RPMI8226 (cell line): ENCODE measurements around the gene THAP12.
"Not testable (repeated sequence)": the region's sequence is repeated elsewhere in the genome, so short reads cannot be mapped to it uniquely, and the experiment has no call there.

ENCODE experiments used
- DNase-seq: peaks from one replicate; pipeline ENCODE4 v3.0.0-alpha.2; 2015

The THAP12 gene, protein sequence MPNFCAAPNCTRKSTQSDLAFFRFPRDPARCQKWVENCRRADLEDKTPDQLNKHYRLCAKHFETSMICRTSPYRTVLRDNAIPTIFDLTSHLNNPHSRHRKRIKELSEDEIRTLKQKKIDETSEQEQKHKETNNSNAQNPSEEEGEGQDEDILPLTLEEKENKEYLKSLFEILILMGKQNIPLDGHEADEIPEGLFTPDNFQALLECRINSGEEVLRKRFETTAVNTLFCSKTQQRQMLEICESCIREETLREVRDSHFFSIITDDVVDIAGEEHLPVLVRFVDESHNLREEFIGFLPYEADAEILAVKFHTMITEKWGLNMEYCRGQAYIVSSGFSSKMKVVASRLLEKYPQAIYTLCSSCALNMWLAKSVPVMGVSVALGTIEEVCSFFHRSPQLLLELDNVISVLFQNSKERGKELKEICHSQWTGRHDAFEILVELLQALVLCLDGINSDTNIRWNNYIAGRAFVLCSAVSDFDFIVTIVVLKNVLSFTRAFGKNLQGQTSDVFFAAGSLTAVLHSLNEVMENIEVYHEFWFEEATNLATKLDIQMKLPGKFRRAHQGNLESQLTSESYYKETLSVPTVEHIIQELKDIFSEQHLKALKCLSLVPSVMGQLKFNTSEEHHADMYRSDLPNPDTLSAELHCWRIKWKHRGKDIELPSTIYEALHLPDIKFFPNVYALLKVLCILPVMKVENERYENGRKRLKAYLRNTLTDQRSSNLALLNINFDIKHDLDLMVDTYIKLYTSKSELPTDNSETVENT

DNA sequence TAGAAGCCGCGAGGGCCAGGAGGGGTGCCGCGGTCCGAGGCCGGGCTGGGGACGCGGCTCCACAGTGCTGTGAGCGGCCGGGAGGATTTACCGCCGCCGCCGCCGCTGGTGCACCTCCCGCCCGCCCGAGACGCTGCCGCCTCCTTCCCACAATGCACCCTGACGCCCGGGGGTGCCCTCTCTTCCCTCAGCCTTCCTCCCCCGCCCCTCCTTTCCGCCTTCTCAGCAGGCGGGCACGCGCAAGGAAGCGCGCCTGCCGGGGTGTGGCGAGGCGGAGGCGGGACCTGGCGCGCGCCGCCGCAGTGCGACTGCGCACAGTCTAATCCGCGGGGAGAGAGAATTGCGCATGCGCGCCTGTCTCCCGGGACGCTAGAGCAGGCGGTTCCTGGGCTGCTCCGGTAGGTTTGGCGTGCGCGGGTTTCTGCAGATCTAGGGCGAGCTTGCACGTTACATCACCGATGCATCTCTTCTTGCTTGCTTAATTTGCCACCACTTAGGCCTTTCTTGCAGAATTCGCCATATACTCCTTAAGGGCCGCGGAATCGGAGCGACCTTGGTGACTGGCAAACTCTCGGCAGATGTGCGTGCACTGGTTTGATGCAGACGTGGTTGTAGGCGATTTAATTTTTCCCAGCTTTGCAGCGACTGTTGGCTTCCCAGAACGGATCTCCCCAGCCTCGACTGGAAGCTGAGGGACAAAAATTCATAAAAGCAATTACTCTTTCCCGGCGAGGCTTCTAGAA lies at the start of gene THAP12, which contains the start of gene GVQW3:
TSS of gene THAP12 (minus strand) at position 156 of the 743 bp plus-strand sequence. CDS start 296 bp downstream, outside the sequence.
TSS of gene GVQW3 (plus strand) at position 347 of the 743 bp plus-strand sequence. CDS start 506 bp downstream, outside the sequence.
- peak; percentile 99 for DNase-seq

DNA sequence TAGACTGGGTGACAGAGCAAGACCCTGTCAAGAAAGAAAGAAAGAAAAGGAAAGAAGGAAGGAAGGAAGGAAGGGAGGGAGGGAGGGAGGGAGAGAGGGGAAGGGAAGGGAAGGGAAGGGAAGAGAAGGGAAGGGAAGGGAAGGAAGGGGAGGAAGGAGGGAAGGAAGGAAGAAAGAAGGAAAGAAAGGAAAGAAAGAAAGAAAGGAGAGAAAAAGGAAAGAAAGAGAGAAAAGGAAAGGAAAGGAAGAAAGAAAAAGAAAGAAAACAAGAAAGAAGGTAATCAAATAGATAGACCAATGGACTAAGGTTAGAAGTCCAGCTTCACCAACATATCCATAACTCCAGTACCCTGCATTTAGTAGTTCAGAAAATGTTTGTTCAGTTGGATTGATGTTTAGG lies 45.7 kb upstream of the THAP12 start:
- no peak for DNase-seq

DNA sequence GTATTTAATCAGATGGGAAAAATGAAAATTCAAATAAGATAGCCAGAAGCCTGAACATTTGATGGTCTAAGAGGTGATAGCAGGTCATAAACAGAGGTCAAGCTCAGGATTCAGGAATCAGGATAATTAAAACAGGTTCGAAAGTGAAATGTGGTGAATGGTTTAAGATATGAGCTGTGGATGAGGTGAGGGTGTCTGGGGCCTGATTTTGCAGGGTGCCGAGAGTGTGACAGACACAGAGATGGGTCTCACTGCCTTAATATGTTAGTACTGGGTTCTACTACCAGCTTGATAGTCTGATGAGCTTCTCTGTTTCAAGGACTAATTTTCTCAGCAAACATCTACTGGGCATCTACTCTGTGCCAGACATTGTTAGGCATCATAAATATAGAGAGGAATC lies 44.0 kb upstream of the THAP12 start:
- DNase-seq, result no peak

DNA sequence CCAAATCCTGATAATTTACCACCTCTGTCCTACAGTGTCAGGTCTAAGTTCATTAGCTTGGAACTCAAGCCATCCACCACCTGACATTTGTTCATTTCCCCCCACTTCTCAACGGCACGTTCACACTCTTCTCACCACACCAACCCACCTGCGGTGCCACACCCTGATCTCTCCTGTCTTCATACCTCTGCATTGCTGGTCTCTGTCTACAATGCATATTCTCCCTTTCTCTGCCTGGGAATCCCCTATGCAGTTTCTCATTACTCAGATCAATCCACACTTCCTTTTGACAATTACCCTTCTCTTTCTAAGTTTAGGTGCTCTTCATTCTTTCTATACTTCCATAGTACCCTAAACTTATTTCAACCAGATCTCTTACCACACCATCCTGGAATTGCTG lies 43.4 kb upstream of the THAP12 start:
- DNase-seq, result no peak

DNA sequence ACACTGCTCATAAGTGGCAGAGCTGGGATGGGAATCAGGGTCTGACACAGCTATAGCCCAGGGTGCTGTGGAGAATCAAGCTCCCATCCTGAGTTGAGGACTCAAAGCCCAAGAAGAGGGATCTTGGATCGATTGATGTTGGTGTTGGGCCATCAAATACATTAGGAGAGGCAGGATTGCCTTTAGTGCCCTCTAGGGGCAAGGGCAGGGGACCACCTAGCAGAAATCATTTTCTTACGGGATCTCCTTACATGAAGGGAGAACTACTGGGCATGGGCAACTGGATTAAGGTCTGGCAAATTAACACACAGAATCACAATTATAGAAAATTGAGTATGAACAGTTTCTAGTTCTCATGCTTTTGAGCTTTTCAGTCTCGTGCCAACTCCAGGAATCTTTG lies 39.0 kb upstream of the THAP12 start:
- peak; percentile 48 for DNase-seq

DNA sequence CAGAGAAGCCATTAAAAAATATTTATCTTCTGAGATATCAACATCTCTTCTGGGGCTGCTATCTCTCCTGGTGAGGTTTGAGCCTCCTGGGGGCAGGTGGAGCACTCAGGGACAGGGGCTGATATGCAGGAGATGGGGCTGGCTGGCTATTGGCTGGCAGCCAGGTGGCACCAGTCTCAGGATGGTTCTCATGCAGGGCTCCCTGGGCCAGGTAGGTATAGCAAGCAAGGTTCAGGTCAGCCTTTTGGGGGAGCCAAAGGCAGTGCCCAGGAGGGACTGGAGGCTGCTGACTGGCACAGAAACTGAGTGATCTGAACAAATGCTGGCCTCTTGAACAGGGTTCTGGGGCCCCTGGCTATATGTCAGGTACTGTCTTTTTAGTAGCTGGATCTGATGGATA lies 34.1 kb upstream of the THAP12 start:
- peak; percentile 45 for DNase-seq

DNA sequence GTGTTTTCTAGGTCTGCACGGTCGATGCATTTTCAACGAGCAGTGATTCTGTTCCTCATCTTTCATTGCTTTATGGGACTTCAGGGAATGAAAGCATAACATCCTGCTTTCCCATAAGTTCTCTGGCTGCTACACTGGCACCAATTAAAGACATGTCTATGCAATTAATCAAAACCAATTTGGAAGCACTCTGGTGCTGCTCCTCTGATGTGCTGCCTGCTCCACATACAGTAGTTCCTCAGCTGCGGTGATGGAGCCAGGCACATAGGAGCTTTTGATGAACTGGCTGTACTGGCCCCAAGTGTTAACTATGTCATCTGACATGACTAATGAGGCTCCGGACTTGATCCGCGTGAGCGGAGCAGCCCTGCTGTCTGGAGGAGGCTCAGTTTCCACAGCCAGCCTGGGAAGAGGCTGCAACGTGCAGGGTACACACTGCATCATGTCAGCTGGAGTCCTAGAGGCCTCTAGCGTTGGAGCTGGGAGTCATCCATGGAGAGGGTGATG lies 30.0 kb upstream of the THAP12 start:
- no peak for DNase-seq

DNA sequence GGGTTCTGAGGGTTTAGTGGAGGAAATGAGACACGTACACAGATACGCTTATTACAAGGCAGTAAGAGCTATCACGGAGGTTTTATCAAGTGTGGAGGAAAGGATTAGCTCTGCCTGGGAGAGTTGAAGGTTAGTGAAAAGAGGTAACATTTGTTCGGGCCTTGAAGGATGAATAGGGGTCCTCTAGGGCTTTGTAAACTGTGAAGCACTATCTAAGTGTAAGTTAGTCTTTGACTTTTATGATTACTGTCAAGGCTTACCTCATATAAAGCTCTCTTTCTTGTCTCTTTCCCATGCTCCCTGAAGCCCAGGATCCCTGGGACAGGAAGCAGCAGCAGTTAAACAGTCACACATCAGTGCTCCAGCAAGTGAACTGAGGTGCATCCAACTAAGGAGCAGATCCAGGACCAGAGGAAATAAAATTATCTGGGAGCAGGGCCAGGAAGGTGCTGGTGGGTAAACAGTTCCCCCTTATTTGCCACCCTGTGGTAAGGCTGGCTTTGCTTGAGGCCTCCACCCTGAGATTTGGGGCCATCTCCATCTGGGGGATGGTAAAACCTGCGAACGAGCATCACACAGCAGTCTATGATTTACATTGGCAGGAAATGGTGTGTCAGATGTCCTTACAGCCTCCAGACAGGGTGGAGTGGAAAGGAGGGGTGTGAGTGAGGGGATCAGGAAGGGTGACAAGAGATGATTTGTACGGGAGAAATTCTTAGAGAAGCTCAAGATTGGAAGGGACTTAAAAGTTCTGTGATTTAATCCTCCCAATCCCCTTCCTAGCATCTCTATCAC lies 27.4 kb upstream of the THAP12 start:
- DNase-seq, result no peak

DNA sequence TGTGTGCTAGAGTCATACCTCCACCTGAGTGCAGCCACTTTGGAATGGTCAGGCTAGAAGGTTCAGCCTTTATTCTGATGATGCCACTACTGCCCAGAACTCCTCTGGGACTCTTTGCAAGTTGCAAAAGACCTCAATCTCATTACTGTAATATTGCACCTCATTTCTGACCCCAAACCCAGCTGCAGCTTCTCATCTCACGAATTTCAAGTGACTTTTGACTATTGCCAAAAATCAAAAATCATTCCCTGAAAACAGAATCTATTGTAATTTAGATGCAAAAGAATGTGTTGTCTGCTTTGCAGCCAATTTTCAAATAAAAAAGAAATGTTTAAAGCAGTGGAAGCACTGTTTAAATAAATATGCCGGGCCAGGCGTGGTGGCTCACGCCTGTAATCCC lies 25.4 kb upstream of the THAP12 start:
- no peak for DNase-seq

DNA sequence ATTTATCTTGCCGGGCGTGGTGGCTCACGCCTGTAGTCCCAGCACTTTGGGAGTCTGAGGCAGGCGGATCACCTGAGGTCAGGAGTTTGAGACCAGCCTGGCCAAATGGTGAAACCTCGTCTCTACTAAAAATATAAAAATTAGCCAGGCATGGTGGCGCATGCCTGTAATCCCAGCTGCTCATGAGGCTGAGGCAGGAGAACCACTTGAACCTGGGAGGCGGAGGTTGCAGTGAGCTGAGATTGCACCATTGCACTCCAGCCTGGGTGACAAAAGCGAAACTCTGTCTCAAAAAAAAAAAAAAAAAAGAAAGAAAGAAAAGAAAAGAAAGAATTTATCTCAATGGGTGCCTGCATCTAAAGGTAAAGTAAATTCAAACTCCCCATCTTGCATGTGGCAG lies 20.6 kb upstream of the THAP12 start:
- not testable (repeated sequence) for DNase-seq

DNA sequence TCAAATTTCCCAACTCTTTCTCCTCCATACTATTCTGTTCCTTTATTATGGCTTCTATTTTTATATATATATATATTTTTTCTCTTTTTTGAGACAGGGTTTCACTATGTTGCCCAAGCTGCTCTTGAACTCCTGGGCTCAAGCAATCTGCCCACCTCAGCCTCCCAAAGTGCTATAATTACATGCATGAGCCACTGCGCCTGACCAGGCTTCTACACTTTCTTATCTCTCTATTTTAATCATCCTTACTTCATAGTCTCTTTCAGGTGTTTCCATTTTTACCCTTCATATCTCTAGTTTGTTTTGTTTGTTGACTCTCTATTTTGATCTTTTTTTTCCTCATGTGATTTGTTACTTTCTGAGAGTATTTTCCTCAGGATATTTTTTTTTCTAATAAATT lies 20.0 kb upstream of the THAP12 start:
- DNase-seq, result no peak

DNA sequence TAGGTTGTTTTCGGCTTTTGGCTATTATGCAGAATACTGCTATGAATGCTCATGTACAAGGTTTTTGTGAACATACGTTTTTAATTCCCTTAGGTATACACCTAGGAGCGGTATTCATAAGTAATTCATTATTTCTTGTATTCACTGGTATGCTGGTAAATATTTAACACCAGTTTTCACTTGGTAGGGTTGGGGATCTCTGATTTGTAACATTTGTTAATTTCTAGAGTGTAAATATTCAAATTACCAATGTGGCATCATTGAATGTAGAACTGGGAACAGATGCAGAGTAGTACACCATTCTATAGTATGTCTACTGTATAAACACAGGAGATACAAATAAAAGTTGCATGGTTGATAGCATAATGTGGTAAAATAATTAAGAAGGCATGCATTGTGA lies 16.5 kb upstream of the THAP12 start:
- no peak for DNase-seq

DNA sequence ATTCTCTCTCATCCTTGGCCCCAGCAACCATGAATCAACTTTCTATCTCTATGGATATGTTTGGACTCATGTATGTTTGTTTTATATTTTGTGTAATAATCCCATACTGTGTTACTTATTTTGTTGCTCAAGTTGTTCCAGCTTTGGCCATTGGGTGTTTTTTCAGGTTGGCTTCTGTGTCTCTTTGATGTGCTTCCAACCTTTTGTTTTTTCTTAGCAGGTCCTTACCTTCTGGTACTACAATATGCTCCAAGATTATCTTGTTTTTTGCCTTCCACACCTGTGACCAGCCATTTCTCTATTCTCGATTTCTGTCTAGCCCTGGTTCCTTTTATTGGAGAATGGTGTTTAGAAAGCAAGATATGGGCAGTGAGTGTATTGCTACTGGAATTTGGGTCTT lies 14.4 kb upstream of the THAP12 start:
- no peak for DNase-seq

DNA sequence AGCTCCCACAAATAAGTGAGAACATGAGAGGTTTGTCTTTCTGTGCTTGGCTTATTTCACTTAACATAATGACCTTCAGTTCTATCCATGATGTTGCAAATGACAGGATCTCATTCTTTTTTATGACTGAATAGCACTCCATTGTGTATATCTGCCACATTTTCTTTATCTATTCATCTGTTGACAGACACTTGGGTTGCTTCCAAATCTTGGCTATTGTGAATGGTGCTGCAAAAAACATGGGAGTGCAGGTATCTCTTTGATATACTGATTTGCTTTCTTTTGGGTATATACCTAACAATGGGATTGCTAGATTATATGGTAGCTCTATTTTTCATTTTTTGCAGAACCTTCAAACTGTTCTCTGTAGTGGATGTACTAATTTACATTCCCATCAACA lies 13.5 kb upstream of the THAP12 start:
- no peak for DNase-seq

DNA sequence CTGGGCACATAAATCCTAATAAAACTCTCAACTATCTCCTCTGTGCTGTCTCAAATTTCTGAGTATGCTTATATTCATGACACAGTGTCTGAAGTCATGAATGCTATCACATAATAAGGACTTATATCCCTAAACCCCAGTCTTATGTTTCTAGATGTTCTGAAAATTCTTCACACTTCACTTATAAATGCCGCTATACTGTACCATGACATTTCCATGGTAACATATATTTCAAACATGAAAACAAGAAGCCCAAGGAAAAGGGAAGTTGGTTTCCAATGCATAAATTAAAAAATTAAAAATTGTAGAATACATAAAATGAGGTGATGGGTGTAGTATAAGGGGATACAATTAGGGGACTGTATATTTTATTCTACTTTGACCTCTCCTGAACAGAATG lies 11.9 kb upstream of the THAP12 start:
- no peak for DNase-seq

DNA sequence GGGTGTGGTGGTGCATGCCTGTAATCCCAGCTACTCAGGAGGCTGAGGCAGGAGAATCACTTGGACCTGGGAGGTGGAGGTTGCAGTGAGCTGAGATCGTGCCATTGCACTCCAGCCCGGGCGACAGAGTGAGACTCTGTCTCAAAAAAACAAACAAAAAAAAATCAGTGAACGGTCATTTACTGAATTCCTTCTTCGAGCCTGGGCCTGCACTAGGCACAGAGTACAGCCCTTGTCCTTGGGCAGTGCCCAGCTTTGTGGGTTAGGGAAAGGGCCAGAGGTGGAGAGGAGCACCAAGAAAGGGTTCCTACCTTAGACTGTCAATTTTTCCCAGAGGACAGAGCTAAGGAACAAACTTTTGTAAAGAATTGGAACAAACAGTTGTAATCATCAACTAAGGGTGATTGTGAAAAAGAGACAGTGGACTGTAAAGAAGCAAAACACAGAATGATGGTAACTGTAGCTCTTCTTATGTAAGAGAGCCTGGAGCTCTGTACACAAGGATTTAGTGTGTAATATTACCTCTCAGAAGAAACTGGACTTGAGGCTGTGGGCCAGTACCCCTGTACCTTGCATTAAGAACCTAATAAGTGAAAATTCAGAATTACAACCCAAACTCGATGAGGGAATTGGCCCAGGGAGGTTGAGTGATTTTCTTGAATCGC lies 11.0 kb upstream of the THAP12 start:
- no peak for DNase-seq

DNA sequence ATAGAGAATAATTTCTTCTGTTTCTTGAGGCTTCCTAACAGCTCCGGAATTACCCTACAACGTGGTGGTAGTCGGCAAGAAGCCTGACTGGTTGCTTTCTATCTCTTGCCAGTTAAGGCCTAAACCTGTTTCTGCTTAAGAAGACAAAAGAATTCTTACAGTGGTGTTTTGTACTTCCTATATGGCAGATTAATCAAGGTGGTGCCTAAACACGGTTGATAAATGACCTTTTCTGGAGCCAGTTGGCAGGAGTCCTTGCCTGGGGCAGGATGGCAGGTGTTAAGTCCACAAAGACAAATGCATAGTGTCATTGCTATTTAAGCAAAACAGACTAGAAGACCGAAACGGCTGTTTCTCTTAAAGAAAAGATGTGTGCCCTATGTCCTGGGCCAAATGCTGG lies 10.1 kb upstream of the THAP12 start:
- no peak for DNase-seq

DNA sequence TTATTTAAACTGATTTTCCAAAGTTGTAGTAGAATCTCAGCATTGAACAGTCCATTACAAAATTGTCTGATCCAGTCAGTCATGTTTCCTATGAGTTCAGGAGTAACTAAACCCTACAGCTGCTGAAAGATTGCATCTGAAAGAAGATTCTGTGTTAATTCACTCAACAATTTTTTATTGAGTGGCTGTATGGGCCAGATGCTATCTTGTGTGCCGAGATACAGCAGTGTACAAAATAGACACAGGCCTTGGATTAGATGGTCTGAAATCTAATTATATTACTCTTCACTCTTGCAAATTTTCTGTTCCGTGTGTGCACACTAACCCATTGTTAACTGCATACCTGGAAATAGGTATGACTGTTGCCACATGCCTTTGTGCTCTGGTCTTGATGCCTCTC lies 7.5 kb upstream of the THAP12 start:
- DNase-seq, result no peak

DNA sequence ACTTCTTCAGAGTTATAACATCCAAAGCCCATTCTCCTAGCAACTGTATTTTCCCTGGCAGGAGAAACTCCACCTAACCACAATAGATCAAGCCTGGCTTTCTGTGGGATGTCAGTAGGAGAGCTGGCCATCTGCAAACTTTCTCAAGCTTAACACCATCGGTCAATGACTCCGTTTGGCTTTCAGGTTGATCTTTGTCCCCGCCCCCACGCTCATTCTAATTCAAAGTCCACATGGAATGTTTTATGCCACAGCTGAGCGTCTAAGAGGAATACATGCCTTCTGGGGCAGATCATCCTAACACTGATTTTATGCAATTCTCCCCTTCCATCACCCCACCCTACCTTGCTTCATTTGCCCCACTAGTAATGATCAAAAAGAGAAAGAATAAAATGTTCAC lies 5.0 kb upstream of the THAP12 start:
- DNase-seq, result no peak

DNA sequence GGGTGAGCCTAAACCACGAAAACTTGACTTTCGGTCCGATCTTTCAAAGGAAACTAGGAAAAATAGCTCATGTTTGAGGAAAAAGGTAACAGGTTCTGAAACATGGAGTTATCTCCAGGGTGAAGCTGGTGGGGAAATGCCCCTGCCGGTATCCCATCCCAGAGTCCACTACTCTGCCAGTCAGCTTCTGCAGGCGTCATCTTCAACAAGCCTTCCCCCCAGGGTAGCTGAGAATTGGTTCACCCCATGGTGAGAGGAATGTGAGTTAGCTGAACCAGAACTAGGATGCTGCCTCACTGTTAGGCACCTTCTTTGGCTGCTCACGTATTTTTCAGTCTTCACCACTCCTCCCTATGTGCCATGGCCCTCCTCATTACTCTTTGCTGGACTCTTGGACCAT lies 1.3 kb upstream of the THAP12 start:
- DNase-seq, result no peak

DNA sequence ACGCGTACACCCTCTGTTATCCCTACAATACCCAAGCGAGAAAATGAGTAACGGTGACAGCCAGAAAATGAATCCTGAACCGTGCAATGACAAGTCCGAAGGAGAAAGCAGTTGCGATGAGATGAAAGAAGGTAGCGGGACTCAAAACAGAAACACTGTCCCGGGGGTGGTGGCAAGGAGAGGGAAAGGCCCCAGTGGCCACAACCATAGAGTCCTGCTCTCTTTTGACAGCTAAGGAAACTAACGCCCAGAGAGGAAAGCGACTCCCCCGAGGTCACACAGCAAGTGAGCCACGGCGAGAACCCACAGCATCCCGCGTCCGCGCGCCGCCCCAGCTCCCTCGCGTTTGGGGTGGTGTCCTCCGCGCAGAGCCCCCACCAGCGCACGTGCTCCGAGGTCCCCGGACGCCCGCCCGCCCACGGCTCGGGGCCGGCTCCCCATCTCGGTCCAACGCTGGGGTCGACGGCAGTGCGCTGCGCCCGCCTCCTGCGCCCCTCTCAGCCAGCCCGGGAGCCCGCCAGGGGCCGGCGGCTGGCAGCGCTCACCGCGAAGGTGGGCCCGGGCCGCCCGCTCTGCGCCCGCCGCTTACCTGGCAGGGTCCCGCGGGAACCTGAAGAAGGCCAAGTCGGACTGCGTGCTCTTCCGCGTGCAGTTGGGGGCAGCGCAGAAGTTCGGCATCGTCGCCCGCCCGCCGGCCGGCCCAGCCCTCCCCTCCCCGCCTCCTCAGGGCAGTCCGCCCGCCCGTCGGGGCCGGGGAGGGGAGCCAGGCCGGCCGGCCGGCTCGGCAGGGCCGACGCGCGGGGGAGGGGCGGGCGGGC lies 564 bp downstream of the THAP12 start:
- peak; percentile 52 for DNase-seq
